CD4-positive, alpha-beta T cell treated with Interleukin-2 at 100 ng/mL for 4 hours (primary cell): ENCODE measurements around the gene ACTN1.

Source experiments
- DNase-seq: peaks from one replicate; pipeline ENCODE4 v3.0.0-alpha.2; 2020; ENCODE audit warnings: low spot score

ACTN1 gene

GRCh38 chr14:68916358-68916941 is 62.7 kb downstream of the ACTN1 start:
- DNase-seq: no peak

- no peak for DNase-seq
Measured at GRCh38 chr14:68913516-68913915, 65.6 kb downstream of the ACTN1 start.

GRCh38 chr14:68911594-68912227 is 67.4 kb downstream of the ACTN1 start:
- DNase-seq: peak; percentile 76

GRCh38 chr14:68910540-68910939 is 68.6 kb downstream of the ACTN1 start:
- no peak for DNase-seq

GRCh38 chr14:68908803-68909202 is 70.3 kb downstream of the ACTN1 start:
- no peak for DNase-seq

GRCh38 chr14:68908201-68908600 is 70.9 kb downstream of the ACTN1 start:
- DNase-seq: no peak

GRCh38 chr14:68906439-68906838 is 72.7 kb downstream of the ACTN1 start:
- DNase-seq: no peak

GRCh38 chr14:68905107-68905895 is 73.8 kb downstream of the ACTN1 start:
- no peak for DNase-seq

GRCh38 chr14:68902357-68902756 is 76.7 kb downstream of the ACTN1 start:
- DNase-seq: no peak

GRCh38 chr14:68899033-68899603 is 80.0 kb downstream of the ACTN1 start:
- DNase-seq: no peak

GRCh38 chr14:68898248-68899032 is 80.7 kb downstream of the ACTN1 start:
- DNase-seq: no peak

- DNase-seq: no peak
Measured at GRCh38 chr14:68897559-68898155, 81.4 kb downstream of the ACTN1 start.

GRCh38 chr14:68896132-68896531 is 83.0 kb downstream of the ACTN1 start:
- DNase-seq: no peak

- DNase-seq: no peak
Measured at GRCh38 chr14:68894802-68895703, 84.0 kb downstream of the ACTN1 start.

- no peak for DNase-seq
Measured at GRCh38 chr14:68894123-68894522, 85.0 kb downstream of the ACTN1 start.

- DNase-seq: no peak
Measured at GRCh38 chr14:68893566-68893965, 85.5 kb downstream of the ACTN1 start.

- DNase-seq: no peak
Measured at GRCh38 chr14:68892961-68893360, 86.1 kb downstream of the ACTN1 start.

- no peak for DNase-seq
Measured at GRCh38 chr14:68891851-68892660, 87.0 kb downstream of the ACTN1 start.

- no peak for DNase-seq
Measured at GRCh38 chr14:68890173-68890931, 88.8 kb downstream of the ACTN1 start.
